DND-41 (cell line): ENCODE measurements around the gene RSPO1.

Experiments
- ATAC-seq: fragments of 200-7000 bp; cut with Tn5 transposase; 3 replicates; pipeline ENCODE4 v1.9.1; 2021; ENCODE audit warnings: low read depth; ENCODE audit not compliant: insufficient read depth
- DNase-seq: peaks from one replicate; pipeline ENCODE4 v3.0.0-alpha.2; 2020
- H2AFZ ChIP-seq: 2 replicates; pipeline ENCODE4 v1.6.0; 2012; ENCODE audit warnings: low read depth, low read length
- H3K27ac ChIP-seq: 2 replicates; pipeline ENCODE4 v1.5.1; 2012; ENCODE audit warnings: low read length, inconsistent platforms
- H3K27me3 ChIP-seq: fragments of 200-600 bp; sonication (generic); 2 replicates; pipeline ENCODE4 v1.6.0; 2012; ENCODE audit warnings: low read length, mild to moderate bottlenecking, inconsistent platforms; ENCODE audit not compliant: insufficient read depth, poor library complexity
- H3K36me3 ChIP-seq: 2 replicates; pipeline ENCODE4 v1.5.1; 2012; ENCODE audit warnings: low read length, inconsistent platforms; ENCODE audit not compliant: insufficient read depth
- H3K4me1 ChIP-seq: 2 replicates; pipeline ENCODE4 v1.5.1; 2012; ENCODE audit warnings: mild to moderate bottlenecking, low read length; ENCODE audit not compliant: insufficient read depth
- H3K4me2 ChIP-seq: 2 replicates; pipeline ENCODE4 v1.6.0; 2012; ENCODE audit warnings: mild to moderate bottlenecking, moderate library complexity, low read length, inconsistent platforms; ENCODE audit not compliant: insufficient read depth
- H3K4me3 ChIP-seq, 2 experiments: fragments of 200-600 bp in 1 of 2; shearing (Covaris generic) in 1 of 2; 2 replicates each; pipeline ENCODE4 v1.5.1; 2012 to 2016; ENCODE audit warnings: inconsistent platforms in 2 of 2, low read length in 2 of 2, mild to moderate bottlenecking in 2 of 2, low read depth in 1 of 2, moderate library complexity in 1 of 2
- H3K79me2 ChIP-seq: 2 replicates; pipeline ENCODE4 v1.6.0; 2012; ENCODE audit warnings: low read length, inconsistent platforms; ENCODE audit not compliant: insufficient read depth
- H3K9ac ChIP-seq: 2 replicates; pipeline ENCODE4 v1.6.0; 2012; ENCODE audit warnings: low read depth, mild to moderate bottlenecking, inconsistent platforms, low read length, moderate library complexity
- H3K9me3 ChIP-seq: 2 replicates; pipeline ENCODE4 v1.5.1; 2012; ENCODE audit warnings: low read length, moderate library complexity, mild to moderate bottlenecking, inconsistent platforms; ENCODE audit not compliant: insufficient read depth, severe bottlenecking
- H4K20me1 ChIP-seq: 2 replicates; pipeline ENCODE4 v1.6.0; 2012; ENCODE audit warnings: low read length; ENCODE audit not compliant: insufficient read depth
- EZH2 ChIP-seq: IDR thresholded peaks from 3 replicates; pipeline ENCODE4 v1.6.1; 2012; ENCODE audit warnings: borderline replicate concordance, low read depth, mild to moderate bottlenecking, moderate library complexity, low read length, inconsistent platforms; ENCODE audit not compliant: severe bottlenecking
- TF ChIP-seq, protein P1 (sequence below): IDR thresholded peaks from 2 replicates; pipeline ENCODE4 v1.5.1; 2012; ENCODE audit warnings: borderline replicate concordance, low read length, moderate library complexity, mild to moderate bottlenecking; ENCODE audit not compliant: poor library complexity, severe bottlenecking; ENCODE audit errors: extremely low read depth

Gene RSPO1

DNA sequence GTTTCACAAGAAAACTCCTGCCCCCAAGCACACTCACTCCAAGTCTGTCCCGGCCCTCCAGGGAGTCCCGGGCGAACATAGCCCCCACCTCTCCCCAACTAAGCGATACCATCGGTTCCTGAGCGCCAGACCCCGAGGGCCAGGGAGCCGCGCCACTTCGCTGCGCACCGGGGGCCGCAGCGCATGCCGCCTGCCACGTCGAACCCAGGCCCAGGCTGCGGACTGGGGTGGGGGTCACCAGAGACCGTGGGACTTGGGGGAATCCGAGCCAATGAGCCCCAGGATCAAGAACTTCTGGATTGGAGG is 801 bp downstream of the RSPO1 start:
- Histone ChIP-seq H3K4me3 (no peak overlapping the region), H3K4me2 (no peak overlapping the region), H3K4me1 (no peaks in the 10 kb centered on the region), H3K27me3 (peaks cover 53% of the 10 kb centered on the region), H2AFZ (no peak overlapping the region), H3K27ac (no peak overlapping the region), H3K36me3 (no peaks in the 10 kb centered on the region), H3K9me3 (no peaks in the 10 kb centered on the region), H4K20me1 (peaks cover 5% of the 10 kb centered on the region; the same call in 1 of the 2 replicates), H3K9ac (no peak overlapping the region), H3K79me2 (no peaks in the 10 kb centered on the region)
- DNase-seq: no peak
- TF ChIP-seq EZH2: no peak
- TF ChIP-seq, protein P1, sequence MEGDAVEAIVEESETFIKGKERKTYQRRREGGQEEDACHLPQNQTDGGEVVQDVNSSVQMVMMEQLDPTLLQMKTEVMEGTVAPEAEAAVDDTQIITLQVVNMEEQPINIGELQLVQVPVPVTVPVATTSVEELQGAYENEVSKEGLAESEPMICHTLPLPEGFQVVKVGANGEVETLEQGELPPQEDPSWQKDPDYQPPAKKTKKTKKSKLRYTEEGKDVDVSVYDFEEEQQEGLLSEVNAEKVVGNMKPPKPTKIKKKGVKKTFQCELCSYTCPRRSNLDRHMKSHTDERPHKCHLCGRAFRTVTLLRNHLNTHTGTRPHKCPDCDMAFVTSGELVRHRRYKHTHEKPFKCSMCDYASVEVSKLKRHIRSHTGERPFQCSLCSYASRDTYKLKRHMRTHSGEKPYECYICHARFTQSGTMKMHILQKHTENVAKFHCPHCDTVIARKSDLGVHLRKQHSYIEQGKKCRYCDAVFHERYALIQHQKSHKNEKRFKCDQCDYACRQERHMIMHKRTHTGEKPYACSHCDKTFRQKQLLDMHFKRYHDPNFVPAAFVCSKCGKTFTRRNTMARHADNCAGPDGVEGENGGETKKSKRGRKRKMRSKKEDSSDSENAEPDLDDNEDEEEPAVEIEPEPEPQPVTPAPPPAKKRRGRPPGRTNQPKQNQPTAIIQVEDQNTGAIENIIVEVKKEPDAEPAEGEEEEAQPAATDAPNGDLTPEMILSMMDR: no peak
- ATAC-seq: no peak

DNA sequence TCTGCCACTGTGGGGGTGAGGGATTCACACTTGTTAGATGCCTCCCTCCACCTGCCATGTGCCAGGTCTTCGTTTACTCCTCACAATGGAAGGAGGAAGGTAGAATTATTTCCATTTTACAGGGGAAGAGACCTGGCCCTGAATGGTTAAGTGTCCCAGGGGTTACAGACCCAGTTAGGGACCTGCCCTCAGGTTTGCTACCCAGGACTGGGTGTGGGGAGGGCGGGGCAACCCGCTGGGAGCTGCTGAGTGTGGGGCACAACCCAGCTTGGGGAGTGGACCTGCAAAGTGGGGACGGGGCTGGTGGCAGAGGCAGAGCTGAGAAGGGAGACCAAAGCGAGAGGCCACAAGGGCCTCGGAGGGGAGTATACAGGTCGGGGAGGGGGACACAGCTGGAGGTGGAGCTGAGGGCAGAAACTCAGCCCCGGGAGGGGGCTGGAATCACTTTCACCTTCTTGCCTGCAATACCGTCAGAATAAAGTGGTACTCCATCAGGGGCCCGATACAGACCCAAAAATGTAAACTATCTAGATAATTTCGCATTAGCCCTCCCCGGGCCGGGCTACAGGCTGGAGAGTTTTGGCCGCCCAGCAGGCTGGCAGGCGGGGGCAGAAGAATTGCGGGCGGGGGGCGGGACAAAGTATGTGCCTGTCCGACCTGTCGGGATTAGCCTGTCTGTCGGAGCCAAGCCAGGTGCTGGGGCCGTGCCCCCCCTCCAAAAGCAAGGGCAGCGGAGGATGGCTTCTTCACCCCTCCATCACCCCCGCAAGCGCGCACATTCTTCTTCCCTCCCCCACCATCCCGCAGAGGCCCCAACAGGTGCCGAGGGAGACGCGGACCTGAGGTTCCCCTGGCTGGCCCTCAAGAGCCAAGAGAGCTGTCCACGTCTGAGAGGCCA is 1.4 kb downstream of the RSPO1 start:
- Histone ChIP-seq H3K79me2 (no peaks in the 10 kb centered on the region), H3K4me3 (no peak overlapping the region), H4K20me1 (peaks cover 5% of the 10 kb centered on the region), H3K9ac (no peak overlapping the region), H3K36me3 (no peaks in the 10 kb centered on the region), H2AFZ (no peak overlapping the region), H3K4me2 (no peak overlapping the region), H3K27ac (no peak overlapping the region), H3K27me3 (peaks cover 55% of the 10 kb centered on the region), H3K9me3 (no peaks in the 10 kb centered on the region), H3K4me1 (no peaks in the 10 kb centered on the region)
- DNase-seq (no peak), ATAC-seq (no peak)
- TF ChIP-seq, protein P1: no peak
- no peak for TF ChIP-seq EZH2

DNA sequence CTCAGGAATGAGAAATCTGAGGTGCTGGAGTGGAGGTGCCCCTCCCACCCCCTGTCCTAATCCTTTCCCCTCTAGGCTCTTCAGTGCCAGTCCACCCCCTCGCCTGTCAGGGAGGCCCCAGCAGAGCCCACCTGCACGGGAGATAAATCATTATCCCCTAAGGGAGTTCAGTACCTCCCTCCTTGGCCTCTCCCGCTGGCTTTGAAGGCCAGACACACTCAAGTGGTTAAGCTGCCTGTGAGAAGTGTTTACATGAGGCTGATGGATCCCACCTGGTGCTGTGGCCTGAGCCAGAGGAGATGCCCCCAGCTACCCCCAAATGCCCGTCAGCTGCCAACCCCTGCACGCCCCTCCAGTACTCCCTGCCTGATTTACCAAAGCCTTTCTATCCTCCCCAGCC is 3.7 kb downstream of the RSPO1 start:
- no peak overlapping the region for H3K4me3 ChIP-seq
- TF ChIP-seq, protein P1: no peak
- TF ChIP-seq EZH2: no peak
- no peak overlapping the region for H3K4me2 ChIP-seq
- no peaks in the 10 kb centered on the region for H3K36me3 ChIP-seq
- H3K4me1 ChIP-seq: no peaks in the 10 kb centered on the region
- H3K9me3 ChIP-seq: no peaks in the 10 kb centered on the region
- no peak overlapping the region for H3K9ac ChIP-seq
- no peak for DNase-seq
- ATAC-seq: no peak
- peaks cover 5% of the 10 kb centered on the region for H4K20me1 ChIP-seq
- H3K79me2 ChIP-seq: no peaks in the 10 kb centered on the region
- H3K27ac ChIP-seq: no peak overlapping the region
- H2AFZ ChIP-seq: no peak overlapping the region
- peaks cover 57% of the 10 kb centered on the region for H3K27me3 ChIP-seq
